ENCODE data around the gene SPTBN1.

SPTBN1 gene

DNA sequence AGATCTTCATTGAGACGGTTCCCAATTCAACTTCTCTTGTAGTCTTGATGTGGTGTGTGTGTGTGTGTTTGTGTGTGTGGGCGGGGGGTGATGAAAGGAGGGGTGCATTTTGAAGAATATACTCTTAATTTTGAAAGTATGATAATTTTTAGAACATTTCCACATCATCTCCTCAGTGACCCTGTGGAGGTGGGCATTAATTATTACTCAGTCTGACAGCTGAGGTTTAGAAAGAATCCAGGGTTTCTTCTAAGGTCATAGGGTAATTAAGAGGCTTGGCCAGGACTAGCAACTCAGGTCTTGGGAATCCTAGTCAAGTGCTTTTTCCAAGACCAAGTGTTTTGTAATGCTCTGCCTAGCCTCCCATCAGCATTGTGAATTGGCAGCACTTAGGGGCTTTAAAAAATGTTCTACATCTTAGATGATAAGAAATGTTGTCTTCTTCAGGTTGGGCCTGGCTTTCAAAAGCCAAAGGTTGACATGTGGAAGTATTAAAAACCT lies 100.5 kb downstream of the SPTBN1 start:
- Histone ChIP-seq H3K36me3 (ENCODE audit: insufficient read depth, insufficient read length, low read length) (peaks cover 4% of the 10 kb centered on the region), H3K9ac (ENCODE audit: insufficient read length, low read depth) (no peak overlapping the region), H3K4me3 (ENCODE audit: insufficient read length, low read depth) (no peak overlapping the region), H3K27me3 (ENCODE audit: insufficient read depth, insufficient read length) (no peaks in the 10 kb centered on the region), H3K4me1 (ENCODE audit: insufficient read depth, insufficient read length) (peaks cover 2% of the 10 kb centered on the region), H3K9me3 (ENCODE audit: insufficient read depth, low read length) (no peaks in the 10 kb centered on the region)
- no peak for DNase-seq (ENCODE audit: low read depth, low spot score)
- no peak for TF ChIP-seq SUZ12 (IDR thresholded peaks at IDR 0.05; ENCODE audit: extremely low read depth, insufficient read depth, insufficient read length)
- TF ChIP-seq YY1 (IDR thresholded peaks at IDR 0.05; ENCODE audit: insufficient read depth, insufficient read length) = no peak
- no peak for TF ChIP-seq ZNF274 (IDR thresholded peaks at IDR 0.05; ENCODE audit: low read depth, low read length)

DNA sequence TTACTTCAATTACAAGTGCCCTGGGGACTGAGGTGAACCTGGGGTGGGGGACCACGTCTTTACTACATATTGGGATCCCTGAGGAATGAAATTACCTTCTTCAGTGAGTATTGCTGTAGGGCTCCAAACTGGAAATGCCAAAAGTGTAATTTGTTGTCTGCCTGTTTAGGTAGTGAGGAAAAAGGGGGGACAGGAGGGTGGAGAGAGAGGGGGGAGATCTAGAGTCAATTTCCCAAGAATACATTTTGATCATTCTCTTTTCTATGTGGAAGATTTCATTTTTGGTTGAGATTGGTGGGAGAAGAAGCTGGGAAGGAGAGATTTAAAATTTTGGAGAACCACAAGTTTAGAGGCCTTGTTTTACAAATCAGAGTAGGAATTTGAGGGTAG lies 101.1 kb downstream of the SPTBN1 start:
- Histone ChIP-seq H3K9me3 (ENCODE audit: insufficient read depth, low read length) (no peaks in the 10 kb centered on the region), H3K4me1 (ENCODE audit: insufficient read depth, insufficient read length) (peaks cover 2% of the 10 kb centered on the region), H3K27me3 (ENCODE audit: insufficient read depth, insufficient read length) (no peaks in the 10 kb centered on the region), H3K36me3 (ENCODE audit: insufficient read depth, insufficient read length, low read length) (peaks cover 9% of the 10 kb centered on the region), H3K9ac (ENCODE audit: insufficient read length, low read depth) (peak overlapping the region; percentile 79), H3K4me3 (ENCODE audit: insufficient read length, low read depth) (peak overlapping the region; percentile 89)
- TF ChIP-seq ZNF274 (IDR thresholded peaks at IDR 0.05; ENCODE audit: low read depth, low read length) (no peak), YY1 (IDR thresholded peaks at IDR 0.05; ENCODE audit: insufficient read depth, insufficient read length) (no peak), SUZ12 (IDR thresholded peaks at IDR 0.05; ENCODE audit: extremely low read depth, insufficient read depth, insufficient read length) (no peak)
- no peak for DNase-seq (ENCODE audit: low read depth, low spot score)

DNA sequence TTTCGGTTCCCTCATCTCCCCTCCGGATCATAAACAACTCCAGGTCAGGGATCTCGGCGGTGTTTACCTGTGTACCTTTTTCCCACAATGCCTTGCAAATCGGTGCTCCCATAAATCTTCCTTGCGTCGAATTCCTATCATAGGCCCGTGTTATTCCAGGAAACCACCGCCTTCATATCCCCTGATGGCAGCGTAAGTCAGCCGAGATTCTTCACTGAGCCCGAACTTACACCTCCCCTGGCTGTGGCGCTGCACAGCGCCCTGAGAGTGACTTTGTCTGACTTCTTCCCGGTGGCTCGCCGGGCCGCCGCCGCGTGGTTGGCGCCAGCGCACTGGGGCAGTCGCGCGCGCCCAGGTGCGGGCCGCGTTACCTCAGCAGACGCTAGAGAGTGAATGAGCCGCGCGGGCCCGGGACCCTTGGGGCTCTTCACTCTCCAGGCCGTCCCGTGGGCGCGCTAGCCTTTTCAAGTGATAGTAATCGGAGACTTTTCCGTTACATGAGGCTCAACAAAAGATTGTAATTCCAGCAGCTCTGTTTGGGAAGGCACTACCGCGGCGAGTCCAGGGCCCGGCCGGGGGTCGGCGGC lies 101.6 kb downstream of the SPTBN1 start:
- Histone ChIP-seq H3K4me1 (ENCODE audit: insufficient read depth, insufficient read length) (peaks cover 2% of the 10 kb centered on the region), H3K27me3 (ENCODE audit: insufficient read depth, insufficient read length) (no peaks in the 10 kb centered on the region), H3K36me3 (ENCODE audit: insufficient read depth, insufficient read length, low read length) (peaks cover 9% of the 10 kb centered on the region), H3K9me3 (ENCODE audit: insufficient read depth, low read length) (no peaks in the 10 kb centered on the region), H3K4me3 (ENCODE audit: insufficient read length, low read depth) (peak overlapping the region; percentile 89), H3K9ac (ENCODE audit: insufficient read length, low read depth) (peak overlapping the region; percentile 79)
- TF ChIP-seq YY1 (IDR thresholded peaks at IDR 0.05; ENCODE audit: insufficient read depth, insufficient read length) (no peak), SUZ12 (IDR thresholded peaks at IDR 0.05; ENCODE audit: extremely low read depth, insufficient read depth, insufficient read length) (no peak), ZNF274 (IDR thresholded peaks at IDR 0.05; ENCODE audit: low read depth, low read length) (no peak)
- peak; percentile 22 for DNase-seq (ENCODE audit: low read depth, low spot score)

DNA sequence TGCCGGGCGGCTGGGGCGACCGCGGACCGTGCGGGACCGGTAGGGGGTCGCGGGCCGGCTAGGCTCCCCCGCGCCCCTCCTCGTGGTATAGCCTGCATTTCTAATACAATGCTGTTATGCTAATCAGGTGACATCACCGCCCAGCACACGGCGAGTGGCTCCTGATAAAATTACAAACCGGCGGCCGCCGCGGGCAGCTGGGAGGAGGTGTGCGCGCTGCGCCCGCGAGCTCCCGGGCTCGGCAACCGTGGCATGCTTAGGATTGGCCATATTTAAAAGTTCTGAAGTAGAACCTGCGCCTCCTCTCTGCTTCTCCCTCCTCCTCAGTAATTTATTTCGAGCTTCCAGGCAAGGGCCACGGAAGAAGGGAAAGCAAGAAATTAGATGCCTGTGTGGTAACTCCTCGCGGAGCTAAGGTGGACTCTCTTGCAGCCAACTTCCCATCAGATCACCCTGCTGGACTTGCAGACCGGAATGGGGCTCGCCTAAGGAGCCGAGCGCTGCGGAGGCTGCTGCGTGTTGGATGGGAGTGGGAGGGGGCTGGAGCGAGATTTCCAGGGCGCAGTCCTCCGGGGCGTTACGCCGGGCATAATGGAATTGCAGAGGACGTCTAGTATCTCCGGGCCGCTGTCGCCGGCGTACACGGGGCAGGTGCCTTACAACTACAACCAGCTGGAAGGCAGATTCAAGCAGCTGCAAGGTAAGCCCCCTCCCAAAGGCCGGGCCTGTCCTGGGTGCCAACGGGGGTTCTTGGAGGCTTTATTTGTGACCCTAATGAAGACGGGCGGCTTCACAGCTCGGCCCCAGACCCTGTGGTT lies 102.3 kb downstream of the SPTBN1 start:
- Histone ChIP-seq H3K9ac (ENCODE audit: insufficient read length, low read depth) (peak overlapping the region; percentile 94), H3K4me1 (ENCODE audit: insufficient read depth, insufficient read length) (peaks cover 2% of the 10 kb centered on the region), H3K36me3 (ENCODE audit: insufficient read depth, insufficient read length, low read length) (peaks cover 9% of the 10 kb centered on the region), H3K4me3 (ENCODE audit: insufficient read length, low read depth) (peak overlapping the region; percentile 89), H3K27me3 (ENCODE audit: insufficient read depth, insufficient read length) (no peaks in the 10 kb centered on the region), H3K9me3 (ENCODE audit: insufficient read depth, low read length) (no peaks in the 10 kb centered on the region)
- TF ChIP-seq ZNF274 (IDR thresholded peaks at IDR 0.05; ENCODE audit: low read depth, low read length) (no peak), YY1 (IDR thresholded peaks at IDR 0.05; ENCODE audit: insufficient read depth, insufficient read length) (no peak)
- DNase-seq (ENCODE audit: low read depth, low spot score) = peak; percentile 79

DNA sequence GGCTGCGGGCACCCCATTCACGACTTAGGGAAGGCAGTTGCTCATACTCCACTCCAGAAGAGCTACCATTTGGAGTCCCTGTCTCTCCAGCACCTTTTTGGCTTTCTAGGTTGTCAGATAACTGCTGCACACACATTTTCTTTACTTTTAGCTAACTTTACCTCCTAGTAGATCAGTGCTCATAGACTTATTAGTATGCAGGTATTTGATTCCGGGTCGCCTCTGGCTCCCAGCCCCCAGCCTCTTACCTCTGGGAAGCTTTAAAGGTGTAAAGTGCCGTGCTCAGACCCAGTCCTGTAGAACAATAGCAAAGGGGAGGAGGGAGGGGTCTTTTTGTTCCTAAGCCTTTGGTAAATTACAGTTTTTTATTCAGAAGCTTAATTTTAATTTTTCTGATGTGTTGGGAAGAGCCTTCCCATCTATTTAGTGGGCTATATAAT lies 102.9 kb downstream of the SPTBN1 start:
- Histone ChIP-seq H3K36me3 (ENCODE audit: insufficient read depth, insufficient read length, low read length) (peaks cover 4% of the 10 kb centered on the region), H3K9me3 (ENCODE audit: insufficient read depth, low read length) (no peaks in the 10 kb centered on the region), H3K4me3 (ENCODE audit: insufficient read length, low read depth) (peak overlapping the region; percentile 89), H3K9ac (ENCODE audit: insufficient read length, low read depth) (peak overlapping the region; percentile 94), H3K4me1 (ENCODE audit: insufficient read depth, insufficient read length) (peaks cover 2% of the 10 kb centered on the region), H3K27me3 (ENCODE audit: insufficient read depth, insufficient read length) (no peaks in the 10 kb centered on the region)
- DNase-seq (ENCODE audit: low read depth, low spot score) = peak; percentile 38
- TF ChIP-seq ZNF274 (IDR thresholded peaks at IDR 0.05; ENCODE audit: low read depth, low read length) = no peak
- TF ChIP-seq SUZ12 (IDR thresholded peaks at IDR 0.05; ENCODE audit: extremely low read depth, insufficient read depth, insufficient read length) = no peak
- TF ChIP-seq YY1 (IDR thresholded peaks at IDR 0.05; ENCODE audit: insufficient read depth, insufficient read length) = no peak

DNA sequence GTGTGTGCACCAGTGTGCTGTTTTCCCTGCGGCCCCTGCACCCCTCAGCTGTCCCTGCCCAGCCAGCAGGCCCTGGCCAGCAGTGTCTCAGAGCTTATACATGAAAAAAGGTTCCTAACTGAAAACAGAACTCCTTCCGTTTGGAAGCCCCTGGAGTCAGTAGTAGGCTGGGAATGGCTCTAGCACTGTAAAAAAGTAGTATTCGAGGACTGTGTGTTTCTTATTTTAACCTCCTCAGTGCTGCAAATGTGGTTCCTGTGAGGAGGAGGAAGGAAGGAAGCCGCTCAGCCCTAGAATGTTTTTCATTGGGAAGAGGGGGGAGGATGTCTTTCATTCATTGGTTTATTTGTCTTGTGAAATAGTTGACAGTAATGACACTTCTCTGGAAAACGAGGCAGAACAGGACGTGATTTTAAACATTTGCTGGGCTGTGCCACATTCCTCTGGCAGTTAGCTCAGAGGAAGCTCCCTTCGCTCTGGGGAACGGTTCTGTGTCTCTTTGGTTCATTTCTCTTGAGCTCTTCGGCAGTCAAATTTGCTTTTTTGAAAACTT lies 103.5 kb downstream of the SPTBN1 start:
- DNase-seq (ENCODE audit: low read depth, low spot score) = no peak
- no peaks in the 10 kb centered on the region for H3K9me3 ChIP-seq (ENCODE audit: insufficient read depth, low read length)
- H3K27me3 ChIP-seq (ENCODE audit: insufficient read depth, insufficient read length) = no peaks in the 10 kb centered on the region
- peak overlapping the region; percentile 69 for H3K9ac ChIP-seq (ENCODE audit: insufficient read length, low read depth)
- peaks cover 2% of the 10 kb centered on the region for H3K4me1 ChIP-seq (ENCODE audit: insufficient read depth, insufficient read length)
- peak overlapping the region; percentile 89 for H3K4me3 ChIP-seq (ENCODE audit: insufficient read length, low read depth)
- H3K36me3 ChIP-seq (ENCODE audit: insufficient read depth, insufficient read length, low read length) = peaks cover 8% of the 10 kb centered on the region
- TF ChIP-seq YY1 (IDR thresholded peaks at IDR 0.05; ENCODE audit: insufficient read depth, insufficient read length) (no peak), ZNF274 (IDR thresholded peaks at IDR 0.05; ENCODE audit: low read depth, low read length) (no peak), SUZ12 (IDR thresholded peaks at IDR 0.05; ENCODE audit: extremely low read depth, insufficient read depth, insufficient read length) (no peak)
